ENCODE data around the gene CDH23.

DNA sequence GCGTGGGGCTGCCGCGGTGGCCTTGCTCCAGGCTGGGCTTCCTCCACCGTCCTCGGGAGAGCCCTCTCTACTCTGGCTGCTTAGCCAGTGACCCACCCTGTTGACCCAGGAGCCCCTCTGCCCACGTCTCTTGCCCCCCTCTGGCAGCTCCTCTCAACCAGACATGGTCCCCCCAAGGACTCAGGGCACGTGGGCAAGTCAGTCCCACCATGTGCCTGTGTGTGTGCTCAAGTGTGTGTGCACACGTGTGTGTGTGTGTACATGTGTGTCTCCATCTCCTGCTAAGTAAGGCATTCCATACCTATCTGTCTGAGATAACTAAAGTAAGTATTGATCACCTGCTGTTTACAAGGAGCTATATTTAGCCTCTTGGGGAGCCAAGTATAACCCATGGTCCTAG, 221.9 kb downstream of the CDH23 start:
- TF ChIP-seq, protein P1, sequence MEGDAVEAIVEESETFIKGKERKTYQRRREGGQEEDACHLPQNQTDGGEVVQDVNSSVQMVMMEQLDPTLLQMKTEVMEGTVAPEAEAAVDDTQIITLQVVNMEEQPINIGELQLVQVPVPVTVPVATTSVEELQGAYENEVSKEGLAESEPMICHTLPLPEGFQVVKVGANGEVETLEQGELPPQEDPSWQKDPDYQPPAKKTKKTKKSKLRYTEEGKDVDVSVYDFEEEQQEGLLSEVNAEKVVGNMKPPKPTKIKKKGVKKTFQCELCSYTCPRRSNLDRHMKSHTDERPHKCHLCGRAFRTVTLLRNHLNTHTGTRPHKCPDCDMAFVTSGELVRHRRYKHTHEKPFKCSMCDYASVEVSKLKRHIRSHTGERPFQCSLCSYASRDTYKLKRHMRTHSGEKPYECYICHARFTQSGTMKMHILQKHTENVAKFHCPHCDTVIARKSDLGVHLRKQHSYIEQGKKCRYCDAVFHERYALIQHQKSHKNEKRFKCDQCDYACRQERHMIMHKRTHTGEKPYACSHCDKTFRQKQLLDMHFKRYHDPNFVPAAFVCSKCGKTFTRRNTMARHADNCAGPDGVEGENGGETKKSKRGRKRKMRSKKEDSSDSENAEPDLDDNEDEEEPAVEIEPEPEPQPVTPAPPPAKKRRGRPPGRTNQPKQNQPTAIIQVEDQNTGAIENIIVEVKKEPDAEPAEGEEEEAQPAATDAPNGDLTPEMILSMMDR (optimal IDR thresholded peaks at IDR 0.05 in 1 of 3, IDR thresholded peaks at IDR 0.05 in 1 of 3, conservative IDR thresholded peaks at IDR 0.05 in 1 of 3; ENCODE audit: extremely low read depth in 1 of 3, insufficient read depth in 2 of 3, low read length in 3 of 3), result no peak
- no peak for TF ChIP-seq EZH2 (IDR thresholded peaks at IDR 0.05; ENCODE audit: low read length)
